ENCODE measurements around the gene HPS5.
"Not testable (repeated sequence)": the region's sequence is repeated elsewhere in the genome, so short reads cannot be mapped to it uniquely, and the experiment has no call there.

The HPS5 gene

DNA sequence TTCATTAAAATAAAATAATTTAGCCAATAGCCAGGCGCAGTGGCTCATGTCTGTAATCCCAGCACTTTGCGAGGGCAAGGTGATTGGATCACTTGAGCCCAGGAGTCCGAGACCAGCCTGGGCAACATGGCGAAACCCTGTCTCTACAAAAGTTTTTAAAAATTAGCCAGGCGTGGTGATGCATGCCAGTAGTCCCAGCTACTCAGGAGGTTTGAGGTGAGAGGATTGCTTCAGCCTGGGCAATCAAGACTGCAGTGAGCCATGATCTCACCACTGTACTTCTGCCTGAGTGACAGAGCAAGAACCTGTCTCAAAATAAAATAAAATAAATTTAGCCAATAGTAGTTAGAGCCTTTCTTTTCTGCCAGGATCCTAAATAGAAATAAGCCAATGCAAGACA, 12.2 kb downstream of the HPS5 start:
- no peak overlapping the region for H3K27ac Mint-ChIP-seq

GRCh38 chr11:18308242-18308641, 13.7 kb downstream of the HPS5 start:
- no peak overlapping the region for H3K27ac Mint-ChIP-seq
- H3K36me3 Mint-ChIP-seq (ENCODE audit: low read depth), result peaks cover 68% of the 10 kb centered on the region
- H3K9me3 Mint-ChIP-seq, result no peaks in the 10 kb centered on the region
- H3K4me3 Mint-ChIP-seq, result no peak overlapping the region
- peaks cover 6% of the 10 kb centered on the region for H3K4me1 Mint-ChIP-seq (ENCODE audit: low read depth)
- no peaks in the 10 kb centered on the region for H3K27me3 Mint-ChIP-seq

More for the DNA sequence above, 12.2 kb downstream of the HPS5 start:
- Mint-ChIP-seq H3K4me3 (no peak overlapping the region), H3K9me3 (no peaks in the 10 kb centered on the region), H3K4me1 (ENCODE audit: low read depth) (peaks cover 8% of the 10 kb centered on the region), H3K36me3 (ENCODE audit: low read depth) (peaks cover 63% of the 10 kb centered on the region), H3K27me3 (no peaks in the 10 kb centered on the region)

DNA sequence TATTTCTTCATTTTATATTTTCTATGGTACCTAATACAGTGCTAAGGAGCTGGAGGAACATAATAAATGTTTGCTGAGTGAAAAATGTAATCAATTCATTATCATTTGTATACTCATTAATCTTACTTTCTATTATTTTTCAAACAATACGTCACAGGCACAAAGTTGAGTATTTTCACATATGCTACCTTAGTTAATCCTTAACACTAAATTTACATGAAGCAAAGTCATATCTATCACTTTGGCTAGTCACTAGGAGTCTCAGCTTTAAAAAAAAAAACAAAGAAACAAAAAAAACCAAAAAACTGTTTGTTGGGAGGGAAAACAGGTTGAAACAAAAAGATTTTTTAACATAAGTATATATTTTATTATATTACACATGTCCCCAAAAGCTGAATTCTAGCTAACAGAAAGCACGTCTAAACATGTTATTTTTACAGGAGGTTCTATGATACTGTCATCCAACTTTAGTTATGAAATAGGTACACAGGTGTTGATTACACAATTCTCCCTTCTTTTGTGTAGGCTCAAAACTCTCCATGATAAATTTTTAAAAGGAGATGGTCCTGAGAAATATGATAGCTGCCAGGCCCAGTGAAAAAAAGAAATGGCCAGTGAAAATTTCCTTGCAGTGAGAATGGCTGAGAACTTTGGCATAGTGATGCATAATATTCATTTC, 14.3 kb downstream of the HPS5 start:
- no peaks in the 10 kb centered on the region for H3K27me3 Mint-ChIP-seq
- no peaks in the 10 kb centered on the region for H3K9me3 Mint-ChIP-seq
- H3K4me3 Mint-ChIP-seq, result no peak overlapping the region
- H3K27ac Mint-ChIP-seq, result no peak overlapping the region
- H3K4me1 Mint-ChIP-seq (ENCODE audit: low read depth), result peaks cover 6% of the 10 kb centered on the region
- peaks cover 71% of the 10 kb centered on the region for H3K36me3 Mint-ChIP-seq (ENCODE audit: low read depth)

GRCh38 chr11:18304745-18305144, 17.2 kb downstream of the HPS5 start:
- Mint-ChIP-seq H3K27ac (no peak overlapping the region), H3K9me3 (no peaks in the 10 kb centered on the region), H3K4me1 (ENCODE audit: low read depth) (no peaks in the 10 kb centered on the region), H3K36me3 (ENCODE audit: low read depth) (peaks cover 76% of the 10 kb centered on the region), H3K4me3 (no peak overlapping the region), H3K27me3 (no peaks in the 10 kb centered on the region)

- Mint-ChIP-seq H3K4me3 (no peak overlapping the region), H3K27me3 (no peaks in the 10 kb centered on the region), H3K4me1 (ENCODE audit: low read depth) (no peaks in the 10 kb centered on the region), H3K36me3 (ENCODE audit: low read depth) (peaks cover 66% of the 10 kb centered on the region), H3K9me3 (no peaks in the 10 kb centered on the region), H3K27ac (no peak overlapping the region)
Observed at GRCh38 chr11:18299721-18300120, 22.2 kb downstream of the HPS5 start.

GRCh38 chr11:18295316-18295715, 26.6 kb downstream of the HPS5 start:
- Mint-ChIP-seq H3K36me3 (ENCODE audit: low read depth) (peaks cover 71% of the 10 kb centered on the region), H3K4me1 (ENCODE audit: low read depth) (no peaks in the 10 kb centered on the region), H3K27ac (no peak overlapping the region), H3K27me3 (no peaks in the 10 kb centered on the region), H3K4me3 (no peak overlapping the region), H3K9me3 (no peaks in the 10 kb centered on the region)

- Mint-ChIP-seq H3K4me3 (no peak overlapping the region), H3K27ac (no peak overlapping the region), H3K4me1 (ENCODE audit: low read depth) (no peaks in the 10 kb centered on the region), H3K36me3 (ENCODE audit: low read depth) (peaks cover 71% of the 10 kb centered on the region), H3K27me3 (no peaks in the 10 kb centered on the region), H3K9me3 (no peaks in the 10 kb centered on the region)
Observed at GRCh38 chr11:18294862-18295261, 27.1 kb downstream of the HPS5 start.

DNA sequence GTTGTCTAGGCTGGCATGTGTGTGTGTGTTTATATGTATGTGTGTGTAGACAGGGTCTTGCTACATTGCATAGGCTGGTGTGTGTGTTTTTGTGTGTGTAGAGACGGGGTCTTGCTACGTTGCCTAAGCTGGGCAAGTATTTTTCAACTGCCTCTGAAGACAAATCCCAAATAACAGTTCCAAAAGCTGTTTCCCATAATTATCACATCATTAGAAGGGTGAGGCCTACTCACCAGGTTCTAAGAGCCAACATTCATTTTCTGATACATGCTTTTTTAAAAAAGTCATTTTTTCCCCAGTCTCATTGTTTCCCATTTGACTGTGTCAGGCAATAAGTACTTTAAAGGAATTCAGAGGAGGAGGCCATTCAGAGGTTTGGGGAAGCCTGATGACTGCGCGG, 33.0 kb downstream of the HPS5 start:
- Mint-ChIP-seq H3K27me3 (no peaks in the 10 kb centered on the region), H3K27ac (peak overlapping the region; percentile 37), H3K4me3 (no peak overlapping the region), H3K36me3 (ENCODE audit: low read depth) (peaks cover 76% of the 10 kb centered on the region), H3K4me1 (ENCODE audit: low read depth) (no peaks in the 10 kb centered on the region), H3K9me3 (no peaks in the 10 kb centered on the region)

DNA sequence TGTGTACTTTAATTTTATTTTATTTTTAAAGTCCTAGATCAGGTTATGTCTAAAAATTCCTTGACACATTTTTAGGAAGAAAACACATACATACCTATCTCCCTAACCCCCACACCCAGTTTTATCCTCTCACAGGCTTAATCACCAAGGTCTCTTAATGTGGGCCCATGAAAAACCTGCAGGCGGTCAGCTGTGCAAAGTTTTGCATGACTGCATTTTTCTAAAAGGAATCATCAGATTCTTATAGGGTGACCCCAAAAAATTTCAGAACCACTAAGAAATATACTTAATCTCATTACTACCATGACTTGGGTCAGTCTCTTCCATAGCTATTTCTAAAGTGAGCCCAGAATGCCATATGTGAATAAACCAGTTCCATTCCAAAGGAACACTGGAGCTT, 36.1 kb downstream of the HPS5 start:
- Mint-ChIP-seq H3K27ac (no peak overlapping the region), H3K36me3 (ENCODE audit: low read depth) (peaks cover 69% of the 10 kb centered on the region), H3K27me3 (no peaks in the 10 kb centered on the region), H3K4me1 (ENCODE audit: low read depth) (peaks cover 7% of the 10 kb centered on the region), H3K4me3 (no peak overlapping the region), H3K9me3 (no peaks in the 10 kb centered on the region)

DNA sequence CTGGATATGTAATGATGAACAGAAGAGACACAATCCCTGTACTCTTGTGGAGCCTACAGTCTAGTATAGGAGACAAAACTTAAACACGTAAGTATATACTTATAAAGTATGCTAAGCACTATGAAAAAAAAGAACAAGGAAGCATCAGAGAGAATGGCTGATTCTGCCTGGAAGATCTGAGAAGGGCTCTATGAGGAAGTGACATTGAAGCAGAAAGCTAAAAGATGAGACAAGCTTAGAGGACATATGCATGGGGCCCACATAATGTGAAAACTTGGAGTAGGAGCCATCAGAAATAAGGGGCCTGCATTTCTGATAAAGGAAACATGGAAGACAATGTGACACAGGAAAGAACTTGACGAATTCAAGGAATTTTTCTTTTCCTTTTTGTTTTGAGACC, 39.3 kb downstream of the HPS5 start:
- Mint-ChIP-seq H3K36me3 (ENCODE audit: low read depth) (peaks cover 66% of the 10 kb centered on the region), H3K4me3 (no peak overlapping the region), H3K27ac (peak overlapping the region; percentile 22), H3K4me1 (ENCODE audit: low read depth) (peaks cover 18% of the 10 kb centered on the region), H3K27me3 (no peaks in the 10 kb centered on the region), H3K9me3 (no peaks in the 10 kb centered on the region)

DNA sequence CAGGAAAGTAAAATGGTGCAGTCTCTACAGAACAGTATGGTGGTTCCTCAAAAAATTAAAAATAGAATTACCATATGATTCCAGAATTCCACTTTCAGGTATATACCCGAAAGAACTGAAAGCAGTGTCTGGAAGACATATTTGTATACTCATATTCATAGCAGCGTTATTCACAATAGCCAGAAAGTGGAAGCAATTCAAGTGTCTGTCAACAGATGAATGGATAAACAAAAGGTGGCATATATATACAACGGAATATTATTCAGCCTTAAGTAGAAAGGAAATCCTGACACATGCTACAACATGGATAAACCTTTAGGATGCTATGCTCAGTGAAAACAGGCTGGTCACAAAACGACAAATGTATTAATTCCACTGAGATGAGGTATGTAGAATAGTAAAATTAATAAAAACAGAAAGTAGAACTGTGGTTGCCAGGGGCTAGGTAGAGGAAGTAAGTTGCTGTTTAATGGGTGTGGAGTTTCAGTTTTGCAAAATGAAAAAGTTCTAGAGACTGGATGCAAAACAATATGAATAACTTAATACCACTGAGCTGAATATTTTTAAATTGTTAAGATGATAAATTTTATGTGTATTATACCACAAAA, 41.4 kb downstream of the HPS5 start:
- Mint-ChIP-seq H3K4me3 (peak overlapping the region; percentile 1), H3K36me3 (ENCODE audit: low read depth) (peaks cover 47% of the 10 kb centered on the region), H3K4me1 (ENCODE audit: low read depth) (peaks cover 18% of the 10 kb centered on the region), H3K27me3 (no peaks in the 10 kb centered on the region), H3K9me3 (no peaks in the 10 kb centered on the region), H3K27ac (no peak overlapping the region)

- Mint-ChIP-seq H3K4me3 (no peak overlapping the region), H3K4me1 (ENCODE audit: low read depth) (peaks cover 17% of the 10 kb centered on the region), H3K27me3 (no peaks in the 10 kb centered on the region), H3K36me3 (ENCODE audit: low read depth) (peaks cover 32% of the 10 kb centered on the region), H3K27ac (peak overlapping the region; percentile 4), H3K9me3 (no peaks in the 10 kb centered on the region)
Observed at GRCh38 chr11:18277565-18278271, 44.2 kb downstream of the HPS5 start.

- Mint-ChIP-seq H3K27ac (no peak overlapping the region), H3K4me3 (no peak overlapping the region), H3K36me3 (ENCODE audit: low read depth) (peaks cover 5% of the 10 kb centered on the region), H3K9me3 (no peaks in the 10 kb centered on the region), H3K27me3 (no peaks in the 10 kb centered on the region), H3K4me1 (ENCODE audit: low read depth) (peaks cover 3% of the 10 kb centered on the region)
Observed at GRCh38 chr11:18271206-18271605, 50.7 kb downstream of the HPS5 start.

- Mint-ChIP-seq H3K4me1 (ENCODE audit: low read depth) (peaks cover 3% of the 10 kb centered on the region), H3K27me3 (no peaks in the 10 kb centered on the region), H3K4me3 (no peak overlapping the region), H3K27ac (no peak overlapping the region), H3K9me3 (no peaks in the 10 kb centered on the region), H3K36me3 (ENCODE audit: low read depth) (peaks cover under 1% of the 10 kb centered on the region)
Observed at GRCh38 chr11:18270102-18270501, 51.8 kb downstream of the HPS5 start.

- H3K4me1 Mint-ChIP-seq (ENCODE audit: low read depth); H3K27ac Mint-ChIP-seq; H3K36me3 Mint-ChIP-seq (ENCODE audit: low read depth); H3K9me3 Mint-ChIP-seq; H3K27me3 Mint-ChIP-seq; H3K4me3 Mint-ChIP-seq: not testable (repeated sequence)
Observed at GRCh38 chr11:18269252-18269651, 52.7 kb downstream of the HPS5 start.
